HG03575 (cell line): ENCODE measurements around the gene RAD23A.
"Not testable (repeated sequence)": the region's sequence is repeated elsewhere in the genome, so short reads cannot be mapped to it uniquely, and the experiment has no call there.

Experiments
- ATAC-seq: cut with Tn5 transposase; IDR thresholded peaks from one replicate; pipeline ENCODE4 v1.9.1; 2021; ENCODE audit not compliant: unreplicated experiment, insufficient number of reproducible peaks, low FRiP score; ENCODE audit errors: extremely low read depth

The RAD23A gene

GRCh38 chr19:12937093-12937926 lies 8.4 kb upstream of the RAD23A start:
- ATAC-seq: no peak

GRCh38 chr19:12937927-12938778 lies 7.5 kb upstream of the RAD23A start, which contains the start of gene CALR:
TSS of gene CALR (plus strand) at chr19:12938609. CDS start at chr19:12938680, 71 bp downstream.
- peak; percentile 37 for ATAC-seq

GRCh38 chr19:12938779-12939601 lies 6.7 kb upstream of the RAD23A start:
- ATAC-seq: no peak

GRCh38 chr19:12939975-12940423 lies 5.7 kb upstream of the RAD23A start:
- ATAC-seq: no peak

GRCh38 chr19:12940897-12941296 lies 4.8 kb upstream of the RAD23A start:
- ATAC-seq: no peak

GRCh38 chr19:12943437-12944044 lies 2.1 kb upstream of the RAD23A start:
- no peak for ATAC-seq

- no peak for ATAC-seq
Measured at GRCh38 chr19:12944104-12944674, 1.5 kb upstream of the RAD23A start.

- no peak for ATAC-seq
Measured at GRCh38 chr19:12946092-12946721, 545 bp downstream of the RAD23A start.

- ATAC-seq: no peak
Measured at GRCh38 chr19:12946731-12947496, 1.3 kb downstream of the RAD23A start.

GRCh38 chr19:12947702-12948611 lies 2.3 kb downstream of the RAD23A start:
- ATAC-seq: no peak

GRCh38 chr19:12948612-12949362 lies 3.1 kb downstream of the RAD23A start:
- ATAC-seq: no peak

- ATAC-seq: no peak
Measured at GRCh38 chr19:12949363-12950283, 4.0 kb downstream of the RAD23A start.

GRCh38 chr19:12952050-12952449 lies 6.4 kb downstream of the RAD23A start:
- not testable (repeated sequence) for ATAC-seq

GRCh38 chr19:12952488-12953137 lies 7.0 kb downstream of the RAD23A start:
- ATAC-seq: no peak
